ENCODE results near the gene CCDC93. TPM values are rescaled to one million over a fixed set of nuclear protein-coding genes. Genes with fewer than 3 reads are reported as not detected.

CCDC93 gene
- total RNA-seq, 8 experiments from 2014 or later, result 13.3 to 201 (median 35.0) TPM

DNA sequence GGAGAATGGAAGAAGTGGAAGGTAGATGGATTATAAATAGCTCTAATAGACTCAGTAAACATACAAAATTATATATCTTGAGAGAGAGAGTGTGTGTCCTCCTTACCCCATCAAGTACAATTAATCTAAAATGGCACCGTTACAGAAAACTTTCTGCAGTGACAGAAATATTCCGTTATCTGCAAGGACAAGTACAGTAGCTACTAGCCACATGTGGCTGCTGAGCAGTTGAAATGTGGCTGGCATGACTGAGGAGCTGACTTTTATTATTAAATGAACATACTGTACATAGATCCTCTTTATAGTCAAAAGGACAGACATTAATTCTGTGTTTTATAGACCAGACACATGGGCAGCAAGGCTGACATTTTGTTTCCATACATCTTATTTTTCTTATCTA, 7.0 kb downstream of the CCDC93 start:
- no peak for ATAC-seq (replicated peaks in 6 of 8)
- H3K27ac ChIP-seq, result no peak overlapping the region
- H3K4me3 ChIP-seq, result no peak overlapping the region
- H3K4me1 ChIP-seq (replicated peaks in 1 of 2), result no peaks in the 10 kb centered on the region
- in situ Hi-C loops (cut with MboI; ENCODE audit: low pct_unique_long_range_greater_than_20kb in 2 of 9, low sequenced_read_pairs in 9 of 9, unreplicated experiment in 9 of 9), result loop anchor here in 4 of 9 experiments (10.0 to 25.0 kb wide), 3 partner anchors 52 to 172 kb away; no protein-coding TSS in a partner anchor
- WGBS, 10 experiments, result 50 to 100% (median 94%) methylated on average over 1 to 2 of the region's 2 CpGs; no CpG with 5 or more reads in 3 of the 10 experiments

DNA sequence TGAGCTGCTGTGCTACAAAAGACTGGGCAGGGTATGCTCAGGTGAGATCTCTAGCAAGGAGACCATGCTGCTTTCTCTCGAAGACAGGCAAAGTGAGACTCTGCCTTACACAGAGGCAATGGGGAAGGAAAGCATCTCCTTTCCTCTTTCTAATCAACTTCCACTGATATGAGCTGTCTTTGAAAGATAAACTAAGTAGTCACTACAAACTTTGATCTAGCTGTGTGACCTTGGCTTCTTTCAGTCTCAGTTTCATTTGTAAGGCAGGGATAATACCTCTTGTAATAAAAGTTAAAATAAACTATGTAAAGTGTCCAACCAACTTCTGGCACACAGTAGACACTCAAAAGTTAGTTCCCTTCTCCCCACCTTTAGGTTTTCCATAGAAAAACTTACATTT, 7.5 kb downstream of the CCDC93 start:
- no peak overlapping the region for H3K4me3 ChIP-seq
- WGBS, 10 experiments, result 86 to 100% methylated on average over 1 of the region's 1 CpG; no CpG with 5 or more reads in 8 of the 10 experiments
- in situ Hi-C loops (cut with MboI; ENCODE audit: low pct_unique_long_range_greater_than_20kb in 2 of 9, low sequenced_read_pairs in 9 of 9, unreplicated experiment in 9 of 9), result loop anchor here in 4 of 9 experiments (10.0 to 25.0 kb wide), 3 partner anchors 52 to 172 kb away; no protein-coding TSS in a partner anchor
- no peak for ATAC-seq (replicated peaks in 6 of 8)
- H3K27ac ChIP-seq, result no peak overlapping the region
- H3K4me1 ChIP-seq (replicated peaks in 1 of 2), result no peaks in the 10 kb centered on the region

DNA sequence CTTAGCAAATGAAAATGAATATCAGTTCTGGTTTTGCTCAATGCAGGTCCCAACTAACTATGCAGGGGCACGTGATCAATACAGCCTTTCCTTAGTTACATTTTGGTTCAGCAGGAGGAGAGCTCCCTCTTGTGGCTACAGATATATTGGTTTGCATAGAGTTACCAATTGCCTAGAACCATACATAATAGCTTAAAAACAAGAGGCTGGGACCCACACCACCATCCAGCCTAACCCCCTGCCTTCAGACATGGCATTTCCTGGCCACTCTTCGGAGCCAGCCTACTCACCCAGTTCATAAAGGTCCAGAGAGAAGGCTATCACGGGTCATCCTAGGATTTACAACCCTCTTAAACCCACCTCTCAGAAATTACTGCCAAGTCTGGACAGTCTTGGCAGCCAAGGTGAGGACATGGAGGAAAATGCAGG, 10.5 kb downstream of the CCDC93 start:
- H3K4me1 ChIP-seq (replicated peaks in 1 of 2), result no peaks in the 10 kb centered on the region
- WGBS, 10 experiments, result 0 to 20% (median 6%) methylated on average over 1 to 3 of the region's 3 CpGs; no CpG with 5 or more reads in 4 of the 10 experiments
- in situ Hi-C loops (cut with MboI; ENCODE audit: low pct_unique_long_range_greater_than_20kb in 2 of 9, low sequenced_read_pairs in 9 of 9, unreplicated experiment in 9 of 9), result loop anchor here in 4 of 9 experiments (10.0 to 25.0 kb wide), 3 partner anchors 49 to 169 kb away; no protein-coding TSS in a partner anchor

DNA sequence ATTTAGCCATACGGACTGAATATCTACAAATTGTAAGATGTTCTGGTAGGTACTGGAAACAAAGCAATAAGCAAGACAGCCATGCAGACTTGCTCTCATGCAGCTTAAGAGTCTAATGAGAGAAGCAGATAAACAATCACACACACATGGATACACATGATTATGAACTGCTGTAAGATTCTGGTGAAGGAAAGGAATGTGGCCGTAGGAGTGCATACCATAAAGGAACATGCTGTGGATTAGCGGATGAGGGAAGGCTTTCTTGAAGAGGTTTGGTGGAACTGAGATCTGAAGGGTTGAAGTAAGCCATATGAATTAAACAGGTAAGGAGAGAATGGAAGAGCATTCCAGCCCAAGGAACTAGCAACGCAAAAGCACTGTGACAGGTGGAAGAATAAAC, 13.8 kb downstream of the CCDC93 start:
- ATAC-seq (replicated peaks in 6 of 8), result peak in 1 of 8 experiments; percentile 9
- H3K4me3 ChIP-seq, result no peak overlapping the region
- no peak overlapping the region for H3K27ac ChIP-seq
- H3K4me1 ChIP-seq (replicated peaks in 1 of 2), result no peaks in the 10 kb centered on the region
- WGBS, 10 experiments, result 40 to 100% (median 89%) methylated on average over 1 to 4 of the region's 4 CpGs
- in situ Hi-C loops (cut with MboI; ENCODE audit: low pct_unique_long_range_greater_than_20kb in 2 of 9, low sequenced_read_pairs in 9 of 9, unreplicated experiment in 9 of 9), result loop anchor here in 4 of 9 experiments (10.0 to 25.0 kb wide), 3 partner anchors 45 to 165 kb away; no protein-coding TSS in a partner anchor

More for the DNA sequence above, 10.5 kb downstream of the CCDC93 start:
- peak; percentile 83 to 99 (median 94) for ATAC-seq (replicated peaks in 6 of 8)
- no peak overlapping the region for H3K4me3 ChIP-seq
- no peak overlapping the region for H3K27ac ChIP-seq

DNA sequence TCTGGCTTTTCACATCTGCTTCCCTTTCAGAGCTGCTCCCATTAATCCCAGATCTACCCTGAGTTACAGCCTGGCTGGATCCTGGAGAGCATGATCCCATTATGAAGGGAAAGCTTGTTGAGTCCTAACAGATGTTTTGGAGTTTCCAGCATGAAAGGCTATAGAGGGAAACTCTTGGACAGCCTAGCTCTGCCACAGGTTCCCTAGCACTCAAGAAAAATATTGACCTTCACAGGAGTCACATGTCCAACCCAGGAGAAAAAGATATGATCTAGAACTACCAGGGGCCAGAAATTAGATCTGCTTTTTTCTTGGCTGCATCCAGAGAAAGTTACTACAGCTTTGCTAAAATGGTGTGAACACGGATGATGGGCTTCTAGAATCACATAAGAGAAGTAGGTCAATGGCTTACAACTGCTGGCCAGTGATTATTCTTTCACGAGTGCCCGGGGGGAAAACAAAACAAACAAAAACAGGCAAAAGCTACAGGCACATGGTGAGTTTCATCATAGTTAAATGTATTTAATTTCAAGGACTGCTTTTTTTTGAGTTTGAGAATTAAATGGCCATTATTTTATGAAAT, 15.9 kb downstream of the CCDC93 start:
- WGBS, 10 experiments, result 42 to 100% (median 88%) methylated on average over 1 to 3 of the region's 3 CpGs; no CpG with 5 or more reads in 2 of the 10 experiments
- in situ Hi-C loops (cut with MboI; ENCODE audit: low pct_unique_long_range_greater_than_20kb in 2 of 9, low sequenced_read_pairs in 9 of 9, unreplicated experiment in 9 of 9), result loop anchor here in 1 of 9 experiments (25.0 kb wide), 1 partner anchor 161 kb away; no protein-coding TSS in a partner anchor
- Histone ChIP-seq H3K27ac (no peak overlapping the region), H3K4me3 (no peak overlapping the region), H3K4me1 (replicated peaks in 1 of 2) (no peaks in the 10 kb centered on the region)
- no peak for ATAC-seq (replicated peaks in 6 of 8)

DNA sequence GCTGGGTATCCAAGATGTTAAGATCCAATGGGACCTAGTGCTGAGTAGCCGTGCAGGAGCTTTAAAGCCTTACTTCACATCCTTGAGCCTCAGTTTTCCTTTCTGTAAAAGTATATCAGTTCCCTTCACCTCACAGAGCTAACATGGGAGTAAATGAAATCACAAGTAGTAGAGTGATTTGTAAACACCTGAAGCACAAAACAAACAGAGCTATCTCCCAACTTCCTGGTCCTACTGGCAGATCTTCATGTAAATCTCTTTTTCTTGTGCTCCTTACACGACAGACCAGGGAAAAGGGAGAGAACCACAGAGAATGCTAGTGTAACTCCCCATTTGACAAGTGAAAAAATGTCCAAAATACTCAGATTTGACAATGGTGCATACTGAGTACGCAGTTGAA, 17.3 kb downstream of the CCDC93 start:
- ATAC-seq (replicated peaks in 6 of 8), result no peak
- in situ Hi-C loops (cut with MboI; ENCODE audit: low pct_unique_long_range_greater_than_20kb in 2 of 9, low sequenced_read_pairs in 9 of 9, unreplicated experiment in 9 of 9), result loop anchor here in 1 of 9 experiments (25.0 kb wide), 1 partner anchor 159 kb away; no protein-coding TSS in a partner anchor

DNA sequence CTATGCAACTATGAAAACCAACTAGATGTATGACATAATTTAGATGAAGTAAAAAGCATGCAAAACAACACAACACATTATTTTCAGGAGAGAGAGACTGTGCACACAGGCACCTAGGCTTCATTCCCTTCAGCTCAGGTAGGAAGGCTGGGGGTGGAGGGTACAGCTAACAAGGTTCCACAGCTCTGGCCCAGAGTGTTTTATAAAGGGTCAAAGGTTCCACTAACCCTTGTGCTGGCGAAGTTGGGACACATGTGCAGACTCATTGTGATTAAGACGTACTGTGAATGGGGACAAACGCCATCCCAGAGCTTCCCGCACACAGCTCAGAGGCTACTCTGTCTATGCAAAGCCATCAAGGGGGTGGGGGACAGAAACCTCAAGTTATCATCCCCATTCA, 19.1 kb downstream of the CCDC93 start:
- WGBS, 10 experiments, result 50 to 100% (median 60%) methylated on average over 1 to 2 of the region's 4 CpGs; no CpG with 5 or more reads in 7 of the 10 experiments
- Histone ChIP-seq H3K4me3 (no peak overlapping the region), H3K4me1 (replicated peaks in 1 of 2) (no peaks in the 10 kb centered on the region), H3K27ac (no peak overlapping the region)
- no peak for ATAC-seq (replicated peaks in 6 of 8)
- in situ Hi-C loops (cut with MboI; ENCODE audit: low pct_unique_long_range_greater_than_20kb in 2 of 9, low sequenced_read_pairs in 9 of 9, unreplicated experiment in 9 of 9), result loop anchor here in 1 of 9 experiments (25.0 kb wide), 1 partner anchor 157 kb away; no protein-coding TSS in a partner anchor

More for the DNA sequence above, 17.3 kb downstream of the CCDC93 start:
- Histone ChIP-seq H3K27ac (no peak overlapping the region), H3K4me3 (no peak overlapping the region), H3K4me1 (replicated peaks in 1 of 2) (no peaks in the 10 kb centered on the region)
- 62 to 100% (median 94%) methylated on average over 1 to 3 of the region's 3 CpGs; no CpG with 5 or more reads in 2 of the 10 experiments for WGBS, 10 experiments

DNA sequence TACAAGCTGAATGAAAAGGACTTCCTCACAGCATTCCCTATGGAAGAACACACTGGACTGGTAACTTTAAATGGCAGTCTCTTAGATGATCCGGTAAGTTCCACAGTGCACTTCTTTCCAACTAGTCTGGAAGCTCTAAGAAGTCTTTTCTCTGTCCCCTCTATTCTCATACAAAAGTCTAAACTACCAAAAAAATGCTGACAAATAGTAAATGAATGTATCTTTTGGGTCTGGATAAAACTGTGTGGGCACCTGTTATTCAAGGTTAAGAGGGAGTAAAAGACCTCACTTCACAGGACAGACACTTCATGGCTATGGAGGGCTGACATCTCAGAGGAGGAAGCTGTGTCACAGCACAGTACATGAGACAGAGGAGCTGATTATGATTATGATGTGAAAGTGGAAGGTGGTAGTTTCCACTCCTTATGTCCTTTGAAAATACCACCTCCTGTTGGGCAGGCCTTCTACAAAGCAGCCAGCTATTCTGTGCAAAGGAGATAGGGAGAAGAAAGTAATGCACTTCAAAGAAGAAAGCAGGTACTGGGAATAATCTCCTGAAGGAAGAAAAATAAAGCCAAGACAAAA, 23.9 kb downstream of the CCDC93 start:
- no peak for ATAC-seq (replicated peaks in 6 of 8)
- Histone ChIP-seq H3K4me3 (no peak overlapping the region), H3K4me1 (replicated peaks in 1 of 2) (no peaks in the 10 kb centered on the region), H3K27ac (no peak overlapping the region)
- in situ Hi-C loops (cut with MboI; ENCODE audit: low pct_unique_long_range_greater_than_20kb in 2 of 9, low sequenced_read_pairs in 9 of 9, unreplicated experiment in 9 of 9), result loop anchor here in 1 of 9 experiments (25.0 kb wide), 1 partner anchor 153 kb away; no protein-coding TSS in a partner anchor
- 63 to 100% (median 100%) methylated on average over 1 of the region's 1 CpG; no CpG with 5 or more reads in 3 of the 10 experiments for WGBS, 10 experiments

DNA sequence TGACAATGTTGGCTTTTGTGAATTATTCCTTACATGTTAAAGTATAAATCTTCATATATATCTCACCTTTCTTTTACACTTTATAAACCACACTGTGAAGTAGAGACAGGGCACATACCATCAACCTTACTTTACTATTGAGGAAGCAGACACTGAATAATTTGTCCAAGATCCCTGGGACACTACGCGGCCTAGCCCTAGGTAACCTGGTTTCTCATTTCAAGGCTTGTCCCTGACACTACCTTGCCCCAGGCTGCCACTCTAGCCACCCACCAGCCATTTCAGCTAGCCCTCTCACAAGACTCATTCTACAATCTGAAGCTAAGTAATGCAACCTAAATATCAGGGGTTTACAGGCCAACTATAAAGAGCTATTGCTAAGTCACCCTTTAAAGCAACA, 26.7 kb downstream of the CCDC93 start:
- WGBS, 10 experiments, result 79 to 100% (median 100%) methylated on average over 2 of the region's 2 CpGs; no CpG with 5 or more reads in 2 of the 10 experiments
- ATAC-seq (replicated peaks in 6 of 8), result no peak
- in situ Hi-C loops (cut with MboI; ENCODE audit: low pct_unique_long_range_greater_than_20kb in 2 of 9, low sequenced_read_pairs in 9 of 9, unreplicated experiment in 9 of 9), result loop anchor here in 1 of 9 experiments (25.0 kb wide), 1 partner anchor 150 kb away; no protein-coding TSS in a partner anchor

DNA sequence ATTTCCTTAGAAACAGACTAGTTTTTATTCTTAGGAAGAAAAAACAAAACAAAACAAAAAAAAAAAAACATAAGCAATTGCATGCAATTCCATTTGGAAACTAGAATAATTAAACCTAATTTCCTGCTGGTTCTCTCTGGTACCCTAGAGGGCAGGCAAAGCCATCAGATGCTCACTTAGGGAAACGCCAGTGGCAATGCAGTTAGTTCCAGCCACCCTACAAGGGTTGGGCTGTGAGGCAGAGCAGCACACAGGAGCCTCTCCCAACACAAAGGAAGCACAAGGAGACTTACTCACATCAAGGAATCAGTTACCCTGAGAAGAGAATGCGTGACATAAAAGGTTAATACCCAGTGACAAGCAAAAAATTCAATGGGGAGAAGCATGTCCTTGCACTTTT, 28.8 kb downstream of the CCDC93 start:
- in situ Hi-C loops (cut with MboI; ENCODE audit: low pct_unique_long_range_greater_than_20kb in 2 of 9, low sequenced_read_pairs in 9 of 9, unreplicated experiment in 9 of 9), result loop anchor here in 1 of 9 experiments (25.0 kb wide), 1 partner anchor 148 kb away; no protein-coding TSS in a partner anchor

More for the DNA sequence above, 26.7 kb downstream of the CCDC93 start:
- H3K27ac ChIP-seq, result no peak overlapping the region
- no peaks in the 10 kb centered on the region for H3K4me1 ChIP-seq (replicated peaks in 1 of 2)
- no peak overlapping the region for H3K4me3 ChIP-seq

DNA sequence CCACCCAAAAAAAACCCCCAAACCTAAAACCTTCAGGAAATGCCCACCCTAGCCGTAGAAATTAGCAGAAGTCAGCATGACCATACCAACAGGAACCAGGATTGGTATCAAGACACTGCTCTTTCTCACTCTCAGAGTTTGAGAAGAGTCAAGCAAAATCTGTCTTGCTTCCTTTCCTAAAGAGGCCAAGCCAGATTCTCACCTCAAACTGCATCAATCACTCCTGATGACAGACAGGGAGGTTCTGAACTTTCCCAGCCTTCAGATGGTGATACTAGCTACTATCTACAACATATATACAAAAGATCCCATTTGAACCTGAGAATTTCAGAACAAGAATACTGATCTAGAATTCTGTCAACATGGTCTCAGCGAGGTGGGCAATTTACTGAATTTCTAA, 29.7 kb downstream of the CCDC93 start:
- H3K27ac ChIP-seq, result no peak overlapping the region
- ATAC-seq (replicated peaks in 6 of 8), result no peak
- no peak overlapping the region for H3K4me3 ChIP-seq
- in situ Hi-C loops (cut with MboI; ENCODE audit: low pct_unique_long_range_greater_than_20kb in 2 of 9, low sequenced_read_pairs in 9 of 9, unreplicated experiment in 9 of 9), result loop anchor here in 1 of 9 experiments (25.0 kb wide), 1 partner anchor 147 kb away; no protein-coding TSS in a partner anchor
- WGBS, 10 experiments, result 70 to 100% (median 100%) methylated on average over 1 to 2 of the region's 2 CpGs; no CpG with 5 or more reads in 3 of the 10 experiments
- no peaks in the 10 kb centered on the region for H3K4me1 ChIP-seq (replicated peaks in 1 of 2)

More for the DNA sequence above, 28.8 kb downstream of the CCDC93 start:
- H3K4me1 ChIP-seq (replicated peaks in 1 of 2), result no peaks in the 10 kb centered on the region
- H3K4me3 ChIP-seq, result no peak overlapping the region
- H3K27ac ChIP-seq, result no peak overlapping the region
- WGBS, 10 experiments, result 33 to 84% (median 51%) methylated on average over 1 to 2 of the region's 2 CpGs; no CpG with 5 or more reads in 2 of the 10 experiments
- ATAC-seq (replicated peaks in 6 of 8), result peak in 4 of 8 experiments; percentile 23 to 71 (median 58)

DNA sequence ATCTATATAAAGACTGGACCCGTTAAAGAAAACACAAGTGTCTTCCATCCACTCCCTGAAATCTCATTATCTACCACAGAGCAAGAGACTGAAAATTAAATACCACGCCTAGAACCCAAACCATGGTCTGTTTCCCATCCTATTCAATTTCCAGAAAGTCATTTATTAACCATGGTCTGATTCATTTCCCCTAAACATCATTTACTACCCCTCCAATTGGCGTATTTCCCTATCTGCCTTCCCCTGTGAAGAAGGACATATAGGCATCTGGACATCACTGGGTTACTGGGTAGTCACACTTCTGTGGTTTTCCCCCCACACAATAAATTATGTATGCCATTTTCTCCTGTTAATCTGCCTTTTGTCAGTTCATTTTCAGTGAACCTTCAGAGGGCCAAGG, 30.8 kb downstream of the CCDC93 start:
- Histone ChIP-seq H3K27ac (no peak overlapping the region), H3K4me1 (replicated peaks in 1 of 2) (no peaks in the 10 kb centered on the region), H3K4me3 (no peak overlapping the region)
- peak in 3 of 8 experiments; percentile 5 to 32 (median 7) for ATAC-seq (replicated peaks in 6 of 8)
- WGBS, 10 experiments, result 17 to 100% (median 92%) methylated on average over 1 to 2 of the region's 3 CpGs; no CpG with 5 or more reads in 4 of the 10 experiments
- in situ Hi-C loops (cut with MboI; ENCODE audit: low pct_unique_long_range_greater_than_20kb in 2 of 9, low sequenced_read_pairs in 9 of 9, unreplicated experiment in 9 of 9), result loop anchor here in 1 of 9 experiments (25.0 kb wide), 1 partner anchor 146 kb away; no protein-coding TSS in a partner anchor
